Stimulated activated effector memory CD8-positive, alpha-beta T cell treated with anti-CD3 and anti-CD28 coated beads, Interleukin-12 subunit alpha, Interleukin-12 subunit beta, amount 100 ng/mL, for 72 hours (primary cell): ENCODE measurements around the gene EXOC3L1.

Experiments
- ATAC-seq: fragments of 150-1000 bp; cut with Tn5 transposase; 2 replicates; pipeline ENCODE4 v1.10.0; 2021
- DNase-seq, 2 donors: peaks; one replicate each; pipeline ENCODE4 v3.0.0; 2021 to 2022; ENCODE audit warnings: low spot score in 2 of 2
- H3K27ac Mint-ChIP-seq: one replicate; pipeline ENCODE4 v1.8.0; 2022; ENCODE audit warnings: mild to moderate bottlenecking, mixed read lengths
- H3K36me3 Mint-ChIP-seq: one replicate; pipeline ENCODE4 v1.8.0; 2022; ENCODE audit warnings: mild to moderate bottlenecking, mixed read lengths
- H3K4me1 Mint-ChIP-seq: one replicate; pipeline ENCODE4 v1.8.0; 2022; ENCODE audit warnings: mixed read lengths
- H3K4me3 Mint-ChIP-seq: one replicate; pipeline ENCODE4 v1.8.0; 2022; ENCODE audit warnings: mild to moderate bottlenecking, mixed read lengths
- H3K9me3 Mint-ChIP-seq: one replicate; pipeline ENCODE4 v1.8.0; 2022; ENCODE audit warnings: mixed read lengths

Gene EXOC3L1

GRCh38 chr16:67228034-67228785 lies 38.3 kb upstream of the EXOC3L1 start:
- ATAC-seq: no peak
- Mint-ChIP-seq H3K4me1 (peaks cover 51% of the 10 kb centered on the region), H3K27ac (peak overlapping the region; percentile 100), H3K36me3 (peaks cover 66% of the 10 kb centered on the region), H3K4me3 (peak overlapping the region; percentile 100), H3K9me3 (no peaks in the 10 kb centered on the region)
- DNase-seq: no peak

DNA sequence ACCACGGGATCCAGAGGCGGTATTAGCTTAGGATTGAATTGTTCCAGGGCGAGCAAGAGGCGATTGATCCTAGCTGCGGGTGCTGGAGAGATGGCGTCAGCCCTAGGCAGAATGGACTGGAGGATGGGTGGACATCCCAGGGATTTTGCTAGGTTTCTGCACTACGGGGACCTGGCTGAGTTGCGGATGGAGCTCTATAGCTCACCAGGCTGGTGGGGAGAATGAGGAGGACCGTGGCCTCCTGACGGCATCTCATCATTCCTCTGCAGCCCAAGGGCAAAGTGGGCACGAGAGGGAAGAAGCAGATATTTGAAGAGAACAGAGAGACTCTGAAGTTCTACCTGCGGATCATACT lies 37.6 kb upstream of the EXOC3L1 start:
- DNase-seq (no peak), ATAC-seq (no peak)
- peaks cover 59% of the 10 kb centered on the region for H3K36me3 Mint-ChIP-seq
- no peaks in the 10 kb centered on the region for H3K9me3 Mint-ChIP-seq
- peaks cover 51% of the 10 kb centered on the region for H3K4me1 Mint-ChIP-seq
- H3K27ac Mint-ChIP-seq: peak overlapping the region; percentile 100
- H3K4me3 Mint-ChIP-seq: peak overlapping the region; percentile 100

DNA sequence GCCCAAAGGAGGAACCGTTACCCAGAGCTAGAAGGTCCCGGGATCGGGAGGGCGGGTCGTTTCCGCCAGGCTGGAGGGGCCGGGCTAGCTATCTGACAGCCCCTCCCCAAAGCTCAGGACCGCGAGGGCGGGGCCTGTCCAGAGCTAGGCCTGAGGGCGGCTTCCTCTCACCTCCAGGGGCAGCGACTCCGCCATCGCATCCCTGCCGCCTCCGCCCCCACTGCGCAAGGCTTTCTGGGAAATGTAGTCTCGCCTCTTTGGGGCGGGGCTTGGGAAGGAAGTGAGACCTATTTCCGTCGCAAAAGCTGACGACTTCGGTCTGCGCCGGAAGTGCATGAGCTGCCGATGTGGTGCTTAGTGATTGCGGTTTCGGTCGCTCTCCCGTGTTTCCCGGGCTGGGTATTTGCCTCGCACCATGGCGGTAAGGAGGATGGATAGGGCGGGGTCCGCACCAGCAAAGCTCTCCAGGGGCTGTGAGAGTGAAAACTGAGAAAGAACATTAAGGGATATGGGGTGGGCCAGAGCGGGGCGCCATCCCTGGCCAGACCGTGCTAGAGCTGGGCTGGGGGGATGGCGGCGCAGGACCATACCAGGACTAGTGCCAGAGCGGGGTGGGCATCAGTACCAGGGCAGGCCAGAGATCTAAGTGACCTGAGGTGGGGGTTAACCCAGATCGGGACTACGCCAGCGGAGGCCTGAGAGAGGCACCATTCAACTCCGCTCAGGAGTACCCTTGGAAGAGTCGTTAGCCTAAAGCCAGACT lies 37.0 kb upstream of the EXOC3L1 start, which contains the start of gene TMEM208:
TMEM208 (plus strand) TSS at position 327 of the 763 bp plus-strand sequence; CDS start at position 416, 89 bp downstream.
- peak within 1 kb of the TSS; percentile 100 for H3K4me3 Mint-ChIP-seq
- peak; percentile 96 to 100 for DNase-seq
- H3K9me3 Mint-ChIP-seq: no peaks in the 10 kb centered on the region

DNA sequence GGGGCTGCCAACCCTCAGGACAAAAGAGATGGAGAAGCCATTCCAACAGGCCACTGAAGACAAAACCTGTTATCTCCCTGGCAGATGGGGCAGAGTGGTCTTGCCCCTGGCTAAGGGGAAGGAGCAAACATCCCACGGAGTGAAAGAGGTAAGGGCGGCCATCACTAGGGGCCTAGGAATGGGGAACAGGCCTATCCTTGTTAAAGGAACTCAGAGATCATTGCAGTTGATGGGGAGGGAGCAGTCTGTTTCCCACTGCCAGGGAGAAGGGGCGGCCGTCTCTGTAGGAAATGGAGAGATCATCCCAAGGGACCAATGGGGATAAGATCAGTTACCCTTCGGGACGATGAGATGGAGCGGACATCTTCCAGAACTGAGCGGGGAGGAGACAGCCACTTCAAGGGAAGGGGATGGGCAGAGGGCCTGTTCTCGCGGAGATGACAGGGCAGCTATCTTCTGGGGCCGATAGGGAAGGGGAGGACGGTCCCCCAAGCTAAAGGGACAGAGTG lies 36.4 kb upstream of the EXOC3L1 start:
- H3K4me3 Mint-ChIP-seq: peak overlapping the region; percentile 100
- peaks cover 47% of the 10 kb centered on the region for H3K36me3 Mint-ChIP-seq
- DNase-seq (no peak), ATAC-seq (no peak)
- peak overlapping the region; percentile 100 for H3K27ac Mint-ChIP-seq
- no peaks in the 10 kb centered on the region for H3K9me3 Mint-ChIP-seq
- H3K4me1 Mint-ChIP-seq: peaks cover 51% of the 10 kb centered on the region

More for the DNA sequence above, 37.0 kb upstream of the EXOC3L1 start, which contains the start of gene TMEM208:
- ATAC-seq: peak; percentile 93
- Mint-ChIP-seq H3K36me3 (peaks cover 53% of the 10 kb centered on the region), H3K27ac (peak within 1 kb of the TSS; percentile 100), H3K4me1 (peaks cover 51% of the 10 kb centered on the region)

DNA sequence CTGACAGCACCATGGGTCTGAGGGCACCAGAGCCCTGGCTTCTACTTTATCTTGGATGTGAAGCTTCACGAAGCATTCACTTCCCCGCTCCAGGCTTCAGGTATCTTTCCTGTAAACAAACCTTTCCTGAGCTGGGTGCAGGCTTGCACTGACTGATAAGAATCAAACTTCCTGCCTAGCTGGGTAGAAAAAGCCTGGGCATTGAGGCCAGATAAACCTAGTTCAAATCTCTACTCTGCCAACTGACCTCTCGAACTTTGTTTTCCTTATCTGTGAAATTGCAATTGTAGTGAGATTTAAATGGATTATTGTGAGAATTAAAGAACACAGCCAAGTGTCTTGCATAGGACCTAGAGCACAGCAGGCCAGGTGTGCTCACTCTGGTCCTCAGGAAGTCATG lies 34.1 kb upstream of the EXOC3L1 start:
- H3K36me3 Mint-ChIP-seq: peaks cover 24% of the 10 kb centered on the region
- no peak overlapping the region for H3K27ac Mint-ChIP-seq
- no peak for DNase-seq
- no peaks in the 10 kb centered on the region for H3K9me3 Mint-ChIP-seq
- no peak for ATAC-seq
- no peak overlapping the region for H3K4me3 Mint-ChIP-seq
- peaks cover 47% of the 10 kb centered on the region for H3K4me1 Mint-ChIP-seq

GRCh38 chr16:67216612-67217490 lies 26.9 kb upstream of the EXOC3L1 start:
- no peak for ATAC-seq
- DNase-seq: no peak
- Mint-ChIP-seq H3K4me1 (no peaks in the 10 kb centered on the region), H3K4me3 (no peak overlapping the region), H3K27ac (peak overlapping the region; percentile 32), H3K9me3 (no peaks in the 10 kb centered on the region), H3K36me3 (peaks cover 6% of the 10 kb centered on the region)

GRCh38 chr16:67215706-67216105 lies 25.8 kb upstream of the EXOC3L1 start:
- no peak for ATAC-seq
- H3K27ac Mint-ChIP-seq: peak overlapping the region; percentile 32
- no peaks in the 10 kb centered on the region for H3K9me3 Mint-ChIP-seq
- no peak overlapping the region for H3K4me3 Mint-ChIP-seq
- H3K36me3 Mint-ChIP-seq: peaks cover 6% of the 10 kb centered on the region
- H3K4me1 Mint-ChIP-seq: no peaks in the 10 kb centered on the region
- no peak for DNase-seq

GRCh38 chr16:67213197-67214019 lies 23.5 kb upstream of the EXOC3L1 start:
- peaks cover 5% of the 10 kb centered on the region for H3K4me1 Mint-ChIP-seq
- no peaks in the 10 kb centered on the region for H3K9me3 Mint-ChIP-seq
- H3K27ac Mint-ChIP-seq: no peak overlapping the region
- no peak overlapping the region for H3K4me3 Mint-ChIP-seq
- DNase-seq (no peak), ATAC-seq (no peak)
- H3K36me3 Mint-ChIP-seq: peaks cover 6% of the 10 kb centered on the region

DNA sequence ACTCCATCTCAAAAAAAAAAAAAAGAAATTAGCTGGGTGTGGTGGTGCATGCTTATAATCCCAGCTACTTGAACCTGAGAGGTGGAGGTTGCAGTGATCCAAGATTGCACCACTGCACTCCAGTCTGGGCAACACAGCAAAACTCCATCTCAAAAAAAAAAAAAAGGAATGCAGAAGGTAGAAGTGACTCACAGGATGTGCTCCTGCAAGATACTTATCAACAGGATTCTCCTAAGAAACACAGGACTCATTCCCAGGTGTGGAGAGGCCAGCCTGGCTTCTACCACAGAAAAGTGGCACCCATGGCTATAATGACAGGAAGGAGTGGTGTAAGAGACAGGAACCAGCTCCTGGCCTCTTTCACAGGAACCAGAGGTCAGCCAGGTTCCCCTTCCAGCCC lies 22.8 kb upstream of the EXOC3L1 start:
- peaks cover 5% of the 10 kb centered on the region for H3K36me3 Mint-ChIP-seq
- H3K4me1 Mint-ChIP-seq: peaks cover 5% of the 10 kb centered on the region
- no peak overlapping the region for H3K27ac Mint-ChIP-seq
- no peak for DNase-seq
- ATAC-seq: no peak
- no peak overlapping the region for H3K4me3 Mint-ChIP-seq
- no peaks in the 10 kb centered on the region for H3K9me3 Mint-ChIP-seq

DNA sequence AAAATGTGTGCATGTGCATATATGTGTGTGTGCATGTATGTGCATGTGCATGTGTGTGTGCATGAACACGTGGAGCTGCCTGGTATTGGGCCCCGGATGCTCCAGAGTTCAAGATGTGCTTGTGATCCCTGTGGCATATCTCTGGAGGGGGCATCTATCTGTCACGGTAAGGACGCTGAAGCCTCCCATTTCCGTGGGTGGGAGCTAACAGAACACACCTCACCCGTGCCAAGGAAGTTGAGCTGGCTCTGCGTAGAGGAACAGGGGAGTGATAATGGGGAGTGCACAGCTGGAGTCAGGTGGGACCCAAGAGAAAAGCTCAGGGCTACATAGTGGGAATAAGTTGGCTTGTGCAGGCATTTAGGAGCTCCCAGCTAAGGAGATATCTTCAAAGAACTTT lies 21.7 kb upstream of the EXOC3L1 start:
- no peaks in the 10 kb centered on the region for H3K36me3 Mint-ChIP-seq
- no peaks in the 10 kb centered on the region for H3K9me3 Mint-ChIP-seq
- no peak for ATAC-seq
- H3K4me3 Mint-ChIP-seq: no peak overlapping the region
- H3K4me1 Mint-ChIP-seq: peaks cover 10% of the 10 kb centered on the region
- no peak for DNase-seq
- H3K27ac Mint-ChIP-seq: no peak overlapping the region

DNA sequence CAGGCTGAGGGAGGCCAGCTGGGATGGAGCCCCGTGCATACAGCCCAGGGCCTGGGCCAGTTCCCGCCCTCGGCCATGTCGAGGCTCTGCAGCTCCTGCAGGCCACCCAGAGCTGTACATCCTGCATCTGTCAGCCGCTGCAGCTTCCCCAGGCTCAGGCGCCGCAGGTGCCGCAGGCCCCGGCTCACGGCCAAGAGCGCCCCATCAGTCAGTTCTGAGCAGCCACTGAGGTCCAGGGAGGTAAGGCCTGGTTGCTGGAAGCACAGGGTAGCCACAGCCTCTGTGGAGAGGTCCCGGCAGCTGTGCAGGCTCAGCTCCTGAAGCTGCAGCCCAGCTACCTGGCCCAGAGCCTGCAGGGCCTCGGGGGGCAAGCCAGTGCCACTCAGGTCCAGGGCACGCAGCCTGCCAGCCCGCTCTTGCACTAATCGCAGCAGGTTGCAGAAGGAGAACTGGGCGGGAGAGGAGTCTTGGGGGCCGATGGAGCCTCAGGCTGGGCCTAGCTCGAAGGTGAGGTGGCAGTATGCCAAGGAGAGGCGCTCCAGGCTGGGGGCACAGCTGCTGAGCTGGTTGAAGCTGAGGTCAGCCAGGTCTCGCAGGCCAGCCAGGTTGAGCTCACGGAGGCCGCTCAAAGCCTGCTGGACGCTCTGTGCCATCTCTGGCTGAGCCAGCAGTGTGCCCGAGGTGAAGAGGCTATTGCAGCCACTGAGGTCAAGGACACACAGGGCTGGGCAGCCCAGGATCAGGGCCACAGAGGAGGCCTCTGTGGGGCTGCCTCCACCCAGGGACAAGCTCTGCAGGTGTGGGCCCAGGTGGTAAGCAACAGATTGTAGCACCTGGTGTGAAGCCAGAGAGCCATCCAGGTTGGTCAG lies 20.4 kb upstream of the EXOC3L1 start:
- Mint-ChIP-seq H3K36me3 (peaks cover 12% of the 10 kb centered on the region), H3K4me1 (peaks cover 13% of the 10 kb centered on the region), H3K4me3 (no peak overlapping the region), H3K27ac (peak overlapping the region; percentile 68), H3K9me3 (no peaks in the 10 kb centered on the region)
- ATAC-seq: no peak
- DNase-seq: no peak

- Mint-ChIP-seq H3K36me3 (peaks cover 18% of the 10 kb centered on the region), H3K4me1 (peaks cover 13% of the 10 kb centered on the region), H3K27ac (peak overlapping the region; percentile 60), H3K4me3 (no peak overlapping the region), H3K9me3 (no peaks in the 10 kb centered on the region)
- DNase-seq: no peak
- ATAC-seq: no peak
Observed at GRCh38 chr16:67209565-67209964, 19.6 kb upstream of the EXOC3L1 start.

DNA sequence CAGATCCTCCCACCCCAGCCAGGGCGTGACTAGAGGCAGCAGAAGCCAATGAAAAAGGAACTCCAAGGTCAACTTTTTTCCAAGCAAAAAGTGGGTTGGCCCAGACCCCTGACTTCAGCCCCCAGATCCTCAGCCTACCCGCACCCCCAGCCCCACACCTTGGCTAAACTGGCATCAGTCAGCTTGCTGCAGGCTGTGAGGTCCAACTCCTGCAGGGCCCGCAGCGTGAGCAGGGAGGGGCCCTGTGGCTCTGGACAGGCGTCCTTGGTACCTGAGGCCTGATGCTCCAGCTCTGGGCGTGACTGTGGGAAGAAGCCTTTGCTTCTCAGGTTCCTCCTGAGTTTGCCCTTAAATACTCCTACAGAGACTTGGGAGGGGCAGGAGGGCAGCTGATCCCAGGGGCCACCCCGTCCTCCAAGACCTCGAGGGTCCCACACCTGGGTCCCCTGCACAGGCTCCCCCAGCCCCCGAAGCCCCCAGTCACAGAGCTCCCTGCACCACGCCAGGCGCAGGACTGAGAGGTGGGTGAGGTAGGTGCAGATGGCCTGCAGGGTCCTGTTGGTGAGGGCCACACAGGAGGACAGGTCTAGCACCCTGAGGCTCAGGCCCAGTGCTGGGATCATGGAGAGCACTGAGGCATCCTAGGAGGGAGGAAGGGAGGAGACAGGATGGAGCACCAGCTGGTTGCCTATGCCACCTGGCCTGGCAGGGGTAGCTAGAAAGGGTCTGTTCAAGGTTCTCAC lies 18.4 kb upstream of the EXOC3L1 start:
- no peak overlapping the region for H3K4me3 Mint-ChIP-seq
- peak overlapping the region; percentile 60 for H3K27ac Mint-ChIP-seq
- H3K9me3 Mint-ChIP-seq: no peaks in the 10 kb centered on the region
- no peak for ATAC-seq
- no peak for DNase-seq
- peaks cover 13% of the 10 kb centered on the region for H3K4me1 Mint-ChIP-seq
- H3K36me3 Mint-ChIP-seq: peaks cover 26% of the 10 kb centered on the region
